ENCODE data around the gene VPS51.

Gene VPS51

DNA sequence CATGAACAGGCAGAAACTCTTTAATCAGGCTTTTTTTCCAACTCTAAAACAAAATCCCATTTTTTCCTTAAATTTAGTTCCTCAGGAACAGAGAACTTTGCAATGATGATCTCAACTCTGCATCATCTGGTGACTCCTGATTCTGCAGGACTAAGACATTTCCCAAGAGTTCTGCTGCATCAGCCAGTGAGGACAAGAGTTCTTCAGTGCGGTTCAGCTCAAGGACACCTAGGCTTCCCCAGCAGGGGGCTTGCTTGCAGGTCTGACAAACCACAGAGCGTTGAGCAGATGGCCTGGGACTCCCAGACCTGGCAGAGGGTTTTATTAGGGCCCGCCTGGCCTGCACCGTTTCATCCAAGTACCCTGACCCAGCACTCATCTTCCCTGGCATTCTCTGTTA lies 18.6 kb upstream of the VPS51 start:
- peak in 1 of 2 experiments; percentile 29 for DNase-seq

- no peak for DNase-seq
These were observed 17.9 kb upstream of the VPS51 start for GRCh38 chr11:65078151-65078550.

DNA sequence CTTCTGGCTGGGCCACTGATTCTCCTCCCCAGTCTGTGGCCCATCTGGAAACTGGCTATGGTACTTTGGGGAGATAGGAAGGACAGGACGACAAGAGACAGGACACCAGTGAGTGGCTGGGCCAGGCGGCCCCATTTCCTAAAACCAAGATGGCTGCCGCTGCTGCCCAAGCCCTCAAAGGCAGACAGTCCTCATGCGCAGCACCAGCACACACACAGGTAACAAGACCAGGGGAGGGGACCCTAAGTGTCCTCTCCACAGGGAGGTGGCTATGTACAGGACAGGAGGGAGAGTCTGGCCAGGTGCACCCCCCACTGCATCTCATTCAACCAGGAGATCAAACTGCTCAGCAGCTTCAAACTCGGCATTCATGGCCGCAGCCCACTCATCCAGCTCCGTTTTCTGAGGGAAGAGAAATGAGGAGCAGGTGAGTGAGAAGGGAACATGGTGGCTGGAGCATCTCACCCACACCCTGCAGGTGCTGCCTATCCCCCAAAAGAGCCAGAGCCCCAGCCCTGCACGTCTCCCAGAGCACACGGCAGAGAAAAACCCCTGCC lies 17.1 kb upstream of the VPS51 start:
- no peak for DNase-seq

- no peak for DNase-seq
These were observed 12.7 kb upstream of the VPS51 start for GRCh38 chr11:65083134-65083833.

DNA sequence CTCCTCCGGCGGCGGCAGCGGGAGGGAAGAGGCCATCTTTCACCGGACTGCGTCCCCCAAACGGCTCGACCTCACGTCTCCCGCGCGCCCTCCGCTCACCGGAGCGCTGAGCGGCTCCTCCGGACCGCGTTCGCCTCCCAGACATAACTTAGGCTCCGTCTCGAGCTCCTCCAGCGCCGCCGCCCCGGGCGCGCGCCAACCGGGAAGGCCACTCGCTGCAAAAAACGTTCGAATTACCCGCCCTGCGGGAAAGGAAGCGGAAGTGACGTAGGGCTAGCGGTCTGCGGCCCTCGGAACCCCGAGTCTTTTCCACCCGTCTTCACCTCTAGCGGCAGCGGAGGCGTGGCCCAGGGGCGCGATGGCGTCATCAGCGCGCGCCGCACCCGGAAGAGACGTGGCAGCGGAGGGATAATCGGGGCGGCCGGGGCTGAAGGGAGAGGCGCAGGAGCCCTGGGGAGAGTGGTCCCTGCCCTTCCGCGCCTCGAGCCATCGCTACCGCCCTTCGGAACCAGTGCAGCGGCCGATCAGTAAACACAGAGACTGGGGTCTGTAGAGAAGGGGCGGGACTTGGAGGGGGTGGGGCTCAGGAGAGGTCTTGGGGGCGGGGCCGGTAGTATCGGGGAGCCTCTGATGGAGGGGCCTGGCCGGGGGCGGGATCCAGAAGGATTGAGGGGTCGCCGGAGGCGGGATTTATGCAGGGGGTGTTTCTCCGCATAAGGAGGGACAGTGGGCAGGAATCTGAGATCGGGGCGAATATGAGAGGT lies 12.0 kb upstream of the VPS51 start, which contains the start of the genes CDCA5 and ZFPL1:
Gene CDCA5 (minus strand): TSS at position 207 of the 764 bp plus-strand sequence. CDS start 62 bp downstream, at position 145.
Gene ZFPL1 (plus strand): TSS at position 389 of the 764 bp plus-strand sequence. CDS start 477 bp downstream, outside the sequence.
- peak; percentile 92 to 95 for DNase-seq

GRCh38 chr11:65084598-65085375 lies 11.2 kb upstream of the VPS51 start:
- no peak for DNase-seq

GRCh38 chr11:65085446-65085845 lies 10.6 kb upstream of the VPS51 start:
- no peak for DNase-seq

DNA sequence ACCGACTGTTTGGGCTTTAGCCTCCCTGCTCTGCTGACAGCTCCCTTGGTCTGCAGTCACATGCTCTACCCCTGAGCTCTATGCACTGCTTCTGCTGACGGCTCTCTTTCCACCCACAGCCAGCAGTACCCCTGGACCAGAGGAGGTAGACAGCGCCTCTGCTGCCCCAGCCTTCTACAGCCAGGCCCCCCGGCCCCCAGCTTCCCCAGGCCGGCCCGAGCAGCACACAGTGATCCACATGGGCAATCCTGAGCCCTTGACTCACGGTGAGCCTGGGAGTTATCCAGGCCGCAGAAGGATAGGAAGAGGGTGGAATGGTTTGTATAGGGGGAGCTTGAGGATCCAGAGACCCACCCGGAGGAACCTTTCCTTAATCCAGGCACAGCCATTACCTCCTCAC lies 9.2 kb upstream of the VPS51 start:
- no peak for DNase-seq

DNA sequence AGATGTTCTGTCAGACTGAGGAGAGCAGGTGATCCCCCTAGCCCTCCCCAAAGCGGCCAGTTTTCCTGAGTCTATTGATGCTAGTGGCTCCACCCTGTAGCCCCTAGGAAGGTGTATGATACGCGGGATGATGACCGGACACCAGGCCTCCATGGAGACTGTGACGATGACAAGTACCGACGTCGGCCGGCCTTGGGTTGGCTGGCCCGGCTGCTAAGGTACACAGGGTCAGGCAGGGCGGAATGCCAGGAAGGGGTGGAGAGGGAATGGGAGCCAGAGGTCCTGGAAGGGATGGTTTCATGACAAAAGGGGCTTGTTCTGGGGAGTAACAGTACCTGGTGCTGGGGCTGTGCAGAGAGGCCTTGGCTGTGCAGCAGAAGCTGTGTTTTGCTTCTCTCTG lies 8.8 kb upstream of the VPS51 start:
- DNase-seq, result no peak

DNA sequence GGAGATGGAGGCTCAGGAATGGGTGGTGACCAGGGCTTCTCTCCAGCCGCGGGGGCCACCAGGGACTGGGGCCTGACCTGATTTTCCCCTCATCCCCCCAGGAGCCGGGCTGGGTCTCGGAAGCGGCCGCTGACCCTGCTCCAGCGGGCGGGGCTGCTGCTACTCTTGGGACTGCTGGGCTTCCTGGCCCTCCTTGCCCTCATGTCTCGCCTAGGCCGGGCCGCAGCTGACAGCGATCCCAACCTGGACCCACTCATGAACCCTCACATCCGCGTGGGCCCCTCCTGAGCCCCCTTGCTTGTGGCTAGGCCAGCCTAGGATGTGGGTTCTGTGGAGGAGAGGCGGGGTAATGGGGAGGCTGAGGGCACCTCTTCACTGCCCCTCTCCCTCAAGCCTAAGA lies 8.2 kb upstream of the VPS51 start:
- no peak for DNase-seq

DNA sequence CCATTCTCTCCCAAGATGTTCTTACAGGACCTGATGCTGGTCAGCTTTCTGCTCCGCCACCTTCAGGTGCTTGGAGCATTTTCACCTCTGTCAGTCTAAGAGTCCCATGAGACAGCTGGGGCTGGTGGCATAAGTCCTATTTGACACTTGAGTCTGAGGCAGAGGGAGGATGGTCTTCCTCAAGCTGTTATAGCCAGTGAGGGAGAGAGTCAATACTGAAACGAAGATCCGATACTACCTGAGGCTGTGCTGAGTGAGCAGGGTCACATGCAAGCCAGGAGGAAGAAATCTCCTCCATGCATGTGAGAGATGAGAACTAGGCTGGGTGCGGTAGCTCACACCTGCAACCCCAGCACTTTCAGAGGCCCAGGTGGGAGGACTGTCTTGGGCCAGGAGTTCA lies 6.4 kb upstream of the VPS51 start:
- DNase-seq, result no peak

DNA sequence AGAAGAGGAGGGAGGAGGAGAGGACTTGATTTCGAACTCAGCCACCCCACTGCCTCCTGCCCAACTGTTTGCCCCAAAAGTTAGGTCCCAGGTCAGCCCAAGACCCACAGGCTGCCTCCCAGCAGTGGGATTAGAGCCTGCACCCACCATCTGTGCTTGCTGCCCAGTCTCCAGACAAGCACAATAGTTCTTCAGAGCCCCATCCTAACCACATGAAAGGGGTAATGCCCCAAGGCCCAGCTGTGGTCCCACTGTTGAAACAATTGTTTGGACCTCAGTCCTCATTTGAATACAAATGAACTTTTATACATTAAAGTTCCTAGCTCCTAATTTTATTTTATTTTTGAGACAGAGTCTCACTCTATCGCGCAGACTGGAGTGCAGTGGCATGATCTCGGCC lies 5.4 kb upstream of the VPS51 start:
- no peak for DNase-seq

DNA sequence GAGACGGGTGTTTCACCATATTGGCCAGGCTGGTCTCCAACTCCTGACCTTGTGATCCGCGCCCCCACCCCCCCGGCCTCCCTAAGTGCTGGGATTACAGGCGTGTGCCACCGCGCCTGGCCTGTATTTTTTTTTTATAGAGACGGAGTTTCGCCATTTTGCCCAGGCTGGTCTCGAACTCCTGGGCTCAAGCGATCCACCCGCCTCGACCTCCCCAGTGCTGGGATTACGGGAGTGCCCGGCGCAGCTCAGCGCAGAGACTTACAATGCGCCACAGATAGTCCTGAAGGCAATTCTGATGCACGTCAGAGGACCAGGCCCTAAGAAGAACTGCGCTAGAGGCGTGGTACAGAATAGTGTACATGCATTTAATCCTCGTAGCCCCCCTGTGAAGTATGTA lies 587 bp upstream of the VPS51 start:
- DNase-seq, result no peak

- DNase-seq, result no peak
These were observed 912 bp downstream of the VPS51 start for GRCh38 chr11:65096926-65097325.

- no peak for DNase-seq
These were observed 4.8 kb downstream of the VPS51 start for GRCh38 chr11:65100674-65101350.

GRCh38 chr11:65102142-65103095 lies 6.4 kb downstream of the VPS51 start:
- DNase-seq, result no peak

GRCh38 chr11:65103476-65103875 lies 7.5 kb downstream of the VPS51 start:
- DNase-seq, result no peak

DNA sequence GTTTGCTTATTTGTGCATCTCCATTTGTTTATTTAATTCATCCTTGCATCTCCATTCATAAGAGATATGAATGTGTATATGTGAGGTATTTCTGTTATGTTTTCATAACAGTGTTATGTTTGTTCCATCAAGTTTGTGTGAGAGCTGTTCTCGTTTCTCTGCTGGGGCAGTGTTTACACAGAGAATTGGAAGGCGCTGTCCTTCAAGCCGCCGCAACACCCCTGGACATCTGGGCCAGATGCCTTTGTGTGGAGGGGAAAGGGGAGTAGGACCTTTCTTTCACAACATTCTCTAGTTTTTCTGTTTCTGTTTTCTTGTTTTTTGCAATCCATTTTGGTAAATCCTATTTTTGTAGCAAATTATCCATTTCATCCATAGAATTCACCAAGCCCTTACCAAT lies 8.6 kb downstream of the VPS51 start:
- no peak for DNase-seq

DNA sequence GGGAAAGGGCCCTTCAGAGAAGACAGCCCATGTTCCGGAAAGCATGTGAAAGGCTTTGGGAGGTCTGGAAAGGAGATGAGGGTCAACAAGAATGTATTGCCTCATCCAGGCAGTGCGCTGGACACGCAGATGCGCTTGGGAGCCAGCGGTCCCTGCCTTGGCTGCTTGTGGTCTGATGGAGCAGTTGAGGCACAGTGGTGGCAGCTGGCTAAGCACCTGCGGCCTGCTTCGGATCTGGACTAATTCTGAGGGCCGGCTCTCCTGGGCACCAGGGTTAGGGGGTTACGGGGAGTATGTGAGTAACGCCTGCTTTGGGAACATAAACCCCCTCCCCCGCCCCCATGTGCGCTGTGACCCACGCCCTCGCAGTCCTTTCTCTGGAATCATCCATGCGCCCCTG lies 11.1 kb downstream of the VPS51 start:
- no peak for DNase-seq

GRCh38 chr11:65107751-65108468 lies 11.9 kb downstream of the VPS51 start:
- DNase-seq, result no peak
